Activated CD4-positive, alpha-beta memory T cell treated with anti-CD3 and anti-CD28 coated beads, Interleukin-2, amount 10 ng/mL, durations not matched to agents 7 days and 5 days (primary cell): ENCODE measurements around the gene OR51E1. TPM values are rescaled to one million over a fixed set of nuclear protein-coding genes. Genes with fewer than 3 reads are reported as not detected.
A peak's percentile ranks its signal among the peaks of the same experiment; 100 is the strongest.

ENCODE experiments used
- CTCF ChIA-PET: fragments of 350-600 bp; sonication (Branson Sonifier 250); formaldehyde crosslinking; loops from one replicate; lab custom pipeline; 2021; ENCODE audit warnings: antibody characterized with exemption, inconsistent platforms; lab: Charles Lee
- POLR2A ChIA-PET: fragments of 350-600 bp; sonication (Branson Sonifier 250); formaldehyde crosslinking; loops from one replicate; lab custom pipeline; 2021; ENCODE audit warnings: antibody characterized with exemption; lab: Charles Lee
- DNase-seq: peaks from one replicate; pipeline ENCODE4 v3.0.0-alpha.2; 2020
- H3K27ac Mint-ChIP-seq: one replicate; pipeline ENCODE4 v1.8.0; 2021; ENCODE audit warnings: mild to moderate bottlenecking, mixed read lengths
- H3K27me3 Mint-ChIP-seq: one replicate; pipeline ENCODE4 v1.8.0; 2021; ENCODE audit warnings: mixed read lengths
- H3K36me3 Mint-ChIP-seq: one replicate; pipeline ENCODE4 v1.8.0; 2021; ENCODE audit warnings: low read depth, mixed read lengths
- H3K4me1 Mint-ChIP-seq: one replicate; pipeline ENCODE4 v1.8.0; 2021; ENCODE audit warnings: mixed read lengths
- H3K4me3 Mint-ChIP-seq: one replicate; pipeline ENCODE4 v1.8.0; 2021; ENCODE audit warnings: mild to moderate bottlenecking, mixed read lengths
- H3K9me3 Mint-ChIP-seq: one replicate; pipeline ENCODE4 v1.8.0; 2021; ENCODE audit warnings: mixed read lengths
- total RNA-seq, 2 experiments: library from RNA; stranded (reverse); gene quantifications; one replicate each; pipeline ENCODE4 v1.2.3, GENCODE V29; 2021

The OR51E1 gene
- total RNA-seq, 2 experiments from 2014 or later, result not detected

GRCh38 chr11:4636962-4637661 lies 6.7 kb upstream of the OR51E1 start, which contains the start of gene OR51D1:
OR51D1 (plus strand) TSS chr11:4637477; CDS start chr11:4639791, 2,314 bp downstream.
- Mint-ChIP-seq H3K4me1 (no peaks in the 10 kb centered on the region), H3K36me3 (no peaks in the 10 kb centered on the region), H3K27ac (no peak within 1 kb of the TSS), H3K27me3 (peaks cover 13% of the 10 kb centered on the region), H3K4me3 (no peak within 1 kb of the TSS), H3K9me3 (no peaks in the 10 kb centered on the region)
- ChIA-PET POLR2A (no interaction called here), CTCF (interaction anchor here (0.9 to 2.5 kb wide), 19 partner anchors 8 to 654 kb away, joined by 3 to 21 read pairs (median 3); partner anchors contain the start of genes MMP26 and TRIM68)
- DNase-seq, result peak; percentile 70

GRCh38 chr11:4637662-4638047 lies 6.1 kb upstream of the OR51E1 start:
- Mint-ChIP-seq H3K4me1 (no peaks in the 10 kb centered on the region), H3K27me3 (peaks cover 9% of the 10 kb centered on the region), H3K9me3 (no peaks in the 10 kb centered on the region), H3K4me3 (no peak overlapping the region), H3K36me3 (no peaks in the 10 kb centered on the region), H3K27ac (no peak overlapping the region)
- ChIA-PET POLR2A (no interaction called here), CTCF (interaction anchor here (0.9 to 2.5 kb wide), 12 partner anchors 10 to 450 kb away, joined by 3 to 21 read pairs (median 4); no protein-coding TSS in a partner anchor)
- no peak for DNase-seq

- H3K4me1 Mint-ChIP-seq, result no peaks in the 10 kb centered on the region
- H3K36me3 Mint-ChIP-seq, result no peaks in the 10 kb centered on the region
- no peak overlapping the region for H3K4me3 Mint-ChIP-seq
- ChIA-PET POLR2A (no interaction called here), CTCF (interaction anchor here (1.3 kb wide), 1 partner anchor 18 kb away, joined by 3 read pairs; no protein-coding TSS in a partner anchor)
- no peak for DNase-seq
- H3K27me3 Mint-ChIP-seq, result peaks cover 9% of the 10 kb centered on the region
- no peak overlapping the region for H3K27ac Mint-ChIP-seq
- no peaks in the 10 kb centered on the region for H3K9me3 Mint-ChIP-seq
These were observed 3.9 kb upstream of the OR51E1 start for GRCh38 chr11:4639931-4640330.

GRCh38 chr11:4641501-4641900 lies 2.3 kb upstream of the OR51E1 start:
- Mint-ChIP-seq H3K27me3 (peaks cover 10% of the 10 kb centered on the region), H3K4me1 (no peaks in the 10 kb centered on the region), H3K27ac (no peak overlapping the region), H3K36me3 (no peaks in the 10 kb centered on the region), H3K4me3 (no peak overlapping the region), H3K9me3 (no peaks in the 10 kb centered on the region)
- CTCF ChIA-PET, result no interaction called here
- POLR2A ChIA-PET, result no interaction called here
- no peak for DNase-seq

- Mint-ChIP-seq H3K9me3 (no peaks in the 10 kb centered on the region), H3K4me1 (no peaks in the 10 kb centered on the region), H3K36me3 (no peaks in the 10 kb centered on the region), H3K27ac (no peak overlapping the region), H3K27me3 (peaks cover 10% of the 10 kb centered on the region), H3K4me3 (no peak overlapping the region)
- CTCF ChIA-PET, result no interaction called here
- POLR2A ChIA-PET, result no interaction called here
- DNase-seq, result no peak
These were observed 1.7 kb upstream of the OR51E1 start for GRCh38 chr11:4642043-4642442.

GRCh38 chr11:4643076-4643475 lies 706 bp upstream of the OR51E1 start:
- CTCF ChIA-PET, result no interaction called here
- Mint-ChIP-seq H3K4me3 (no peak overlapping the region), H3K27ac (no peak overlapping the region), H3K27me3 (peaks cover 10% of the 10 kb centered on the region), H3K9me3 (no peaks in the 10 kb centered on the region), H3K4me1 (no peaks in the 10 kb centered on the region), H3K36me3 (no peaks in the 10 kb centered on the region)
- no peak for DNase-seq
- POLR2A ChIA-PET, result no interaction called here

- Mint-ChIP-seq H3K4me1 (no peaks in the 10 kb centered on the region), H3K4me3 (no peak overlapping the region), H3K9me3 (no peaks in the 10 kb centered on the region), H3K27ac (no peak overlapping the region), H3K36me3 (no peaks in the 10 kb centered on the region), H3K27me3 (peaks cover 13% of the 10 kb centered on the region)
- CTCF ChIA-PET, result interaction anchor here (1.2 kb wide), 1 partner anchor 8 kb away, joined by 4 read pairs; no protein-coding TSS in a partner anchor
- POLR2A ChIA-PET, result no interaction called here
- no peak for DNase-seq
These were observed 451 bp downstream of the OR51E1 start for GRCh38 chr11:4644233-4644632.

GRCh38 chr11:4645974-4646373 lies 2.2 kb downstream of the OR51E1 start:
- no peaks in the 10 kb centered on the region for H3K9me3 Mint-ChIP-seq
- POLR2A ChIA-PET, result no interaction called here
- no peaks in the 10 kb centered on the region for H3K36me3 Mint-ChIP-seq
- H3K27me3 Mint-ChIP-seq, result peaks cover 16% of the 10 kb centered on the region
- H3K27ac Mint-ChIP-seq, result no peak overlapping the region
- H3K4me1 Mint-ChIP-seq, result no peaks in the 10 kb centered on the region
- CTCF ChIA-PET, result no interaction called here
- no peak overlapping the region for H3K4me3 Mint-ChIP-seq
- DNase-seq, result no peak

- no peak overlapping the region for H3K4me3 Mint-ChIP-seq
- H3K36me3 Mint-ChIP-seq, result no peaks in the 10 kb centered on the region
- H3K27ac Mint-ChIP-seq, result no peak overlapping the region
- peaks cover 8% of the 10 kb centered on the region for H3K27me3 Mint-ChIP-seq
- ChIA-PET CTCF (interaction anchor here (2.7 kb wide), 1 partner anchor 10 kb away, joined by 13 read pairs; the partner anchor contains the start of gene OR51D1), POLR2A (interaction anchor here (0.6 kb wide), 1 partner anchor 12 kb away, joined by 3 read pairs; no protein-coding TSS in a partner anchor)
- H3K4me1 Mint-ChIP-seq, result no peaks in the 10 kb centered on the region
- no peaks in the 10 kb centered on the region for H3K9me3 Mint-ChIP-seq
- DNase-seq, result no peak
These were observed 4.0 kb downstream of the OR51E1 start for GRCh38 chr11:4647766-4648165.

- Mint-ChIP-seq H3K4me1 (no peaks in the 10 kb centered on the region), H3K9me3 (no peaks in the 10 kb centered on the region), H3K27me3 (peaks cover 2% of the 10 kb centered on the region), H3K4me3 (no peak overlapping the region), H3K27ac (no peak overlapping the region), H3K36me3 (no peaks in the 10 kb centered on the region)
- ChIA-PET POLR2A (no interaction called here), CTCF (no interaction called here)
- DNase-seq, result no peak
These were observed 11.0 kb downstream of the OR51E1 start for GRCh38 chr11:4654635-4655369.

- Mint-ChIP-seq H3K27ac (no peak overlapping the region), H3K4me3 (no peak overlapping the region), H3K4me1 (no peaks in the 10 kb centered on the region), H3K9me3 (no peaks in the 10 kb centered on the region), H3K27me3 (peaks cover 2% of the 10 kb centered on the region), H3K36me3 (no peaks in the 10 kb centered on the region)
- POLR2A ChIA-PET, result interaction anchor here (0.7 kb wide), 1 partner anchor 11 kb away, joined by 3 read pairs; no protein-coding TSS in a partner anchor
- DNase-seq, result no peak
- CTCF ChIA-PET, result no interaction called here
These were observed 15.1 kb downstream of the OR51E1 start for GRCh38 chr11:4658629-4659445.

GRCh38 chr11:4662876-4663275 lies 19.1 kb downstream of the OR51E1 start:
- ChIA-PET CTCF (no interaction called here), POLR2A (no interaction called here)
- H3K27ac Mint-ChIP-seq, result no peak overlapping the region
- H3K4me3 Mint-ChIP-seq, result no peak overlapping the region
- H3K9me3 Mint-ChIP-seq, result no peaks in the 10 kb centered on the region
- no peaks in the 10 kb centered on the region for H3K4me1 Mint-ChIP-seq
- peaks cover 2% of the 10 kb centered on the region for H3K27me3 Mint-ChIP-seq
- H3K36me3 Mint-ChIP-seq, result no peaks in the 10 kb centered on the region
- DNase-seq, result no peak
